Right lobe of liver (tissue), 6 donors: ENCODE measurements around the gene ATOH8. TPM values are rescaled to one million over a fixed set of nuclear protein-coding genes. Genes with fewer than 3 reads are reported as not detected.
"Not testable (repeated sequence)": the region's sequence is repeated elsewhere in the genome, so short reads cannot be mapped to it uniquely, and the experiment has no call there.

ENCODE experiments used
- ATAC-seq, 4 donors: fragments of 200-7000 bp; cut with Tn5 transposase; one replicate each; pipeline ENCODE4 v1.9.1; 2020; ENCODE audit warnings: mild to moderate bottlenecking in 4 of 4, moderate library complexity in 4 of 4
- DNase-seq, 3 donors: peaks; one replicate each; pipeline ENCODE4 v3.0.0-alpha.2; 2020
- H3K27ac ChIP-seq, 3 donors: fragments of 200-600 bp; one replicate each; pipeline ENCODE4 v1.8.0; 2022
- H3K27me3 ChIP-seq, 2 donors: fragments of 200-600 bp; one replicate each; pipeline ENCODE4 v1.8.0; 2022
- H3K36me3 ChIP-seq, 4 donors: fragments of 200-600 bp; sonication (generic) in 1 of 4; one replicate each; pipeline versions ENCODE4 v1.5.1 to v1.8.0; 2017 to 2022; ENCODE audit warnings: control low read depth in 1 of 4
- H3K4me1 ChIP-seq, 4 donors: fragments of 200-600 bp; sonication (generic) in 1 of 4; one replicate each; pipeline versions ENCODE4 v1.5.1 to v1.8.0; 2017 to 2022; ENCODE audit warnings: control low read depth in 1 of 4
- H3K4me3 ChIP-seq, 3 donors: fragments of 200-600 bp; one replicate each; pipeline ENCODE4 v1.8.0; 2022
- H3K9me3 ChIP-seq, 4 donors: fragments of 200-600 bp; sonication (generic) in 1 of 4; one replicate each; pipeline versions ENCODE4 v1.5.1 to v1.8.0; 2017 to 2022; ENCODE audit warnings: control low read depth in 1 of 4
- CTCF ChIP-seq, 4 donors: fragments of 200-600 bp in 3 of 4; fragments of 450-650 bp in 1 of 4; IDR thresholded peaks; one replicate each; pipeline versions ENCODE4 v1.5.1 to v1.8.0; 2016 to 2022; ENCODE audit warnings: antibody characterized with exemption in 4 of 4, mild to moderate bottlenecking in 2 of 4
- POLR2A ChIP-seq: fragments of 450-650 bp; IDR thresholded peaks from one replicate; pipeline ENCODE4 v1.6.1; 2017; ENCODE audit warnings: antibody characterized with exemption, mild to moderate bottlenecking
- WGBS: methylation state at CpG from one replicate; pipeline ENCODE4 v1.1.6; 2018; ENCODE audit warnings: low coverage, low lambda C conversion rate; ENCODE audit not compliant: insufficient coverage; ENCODE audit errors: missing lambda C conversion rate; 5-methylcytosine and 5-hydroxymethylcytosine counted together
- intact Hi-C, 2 donors: fragments of 100-400 bp; cut with DNase I; formaldehyde crosslinking; loops; one replicate each; pipeline versions ENCODE4 v1.11.2 to v1.14.1; 2022
- total RNA-seq, 6 experiments: library from RNA; depleted of rRNA in 2 of 6; stranded (reverse); fragments of >200 nt in 2 of 6; fragmentation: NEBNext Ultra II Directional in 3 of 6; extraction: Animal tissue kit (Norgen Biotek cat#: 25700) in 3 of 6; gene quantifications; one replicate each; pipeline versions ENCODE4 v1.1.0 to v1.2.4, GENCODE V29; 2016 to 2023
- donor health status: DM: no; HTN: yes; CAD: no.
- donor health status: DM: no; HTN: no; CAD: no.
- donor health status: DM: no; HTN: no; CAD: no.
- donor health status: DM: no; HTN: yes; CAD: no.
- donor health status: DM: no; HTN: yes; CAD: no.

Gene ATOH8
- total RNA-seq, 6 experiments from 2014 or later: 5.3 to 78.0 (median 46.2) TPM

GRCh38 chr2:85712849-85713612, 40.8 kb upstream of the ATOH8 start:
- Histone ChIP-seq H3K27ac (peak overlapping the region; percentile 75 to 98 (median 90)), H3K4me3 (no peak overlapping the region), H3K4me1 (peaks cover 0 to 49% (median 23%) of the 10 kb centered on the region in 4 donors), H3K27me3 (no peaks in the 10 kb centered on the region), H3K36me3 (no peaks in the 10 kb centered on the region), H3K9me3 (no peaks in the 10 kb centered on the region)
- no peak for TF ChIP-seq CTCF (IDR thresholded peaks at IDR 0.05)
- TF ChIP-seq POLR2A: peak; percentile 59
- ATAC-seq: peak; percentile 90 to 96 (median 92)
- intact Hi-C loops: no loop called here
- DNase-seq: peak; percentile 90 to 96 (median 96)
- 33% methylated on average over 5 of the region's 9 CpGs for WGBS

- peaks cover 0 to 41% (median 21%) of the 10 kb centered on the region in 4 donors for H3K4me1 ChIP-seq
- intact Hi-C loops: no loop called here
Measured at GRCh38 chr2:85713836-85714235, 40.0 kb upstream of the ATOH8 start.

GRCh38 chr2:85714421-85714820, 39.4 kb upstream of the ATOH8 start:
- H3K4me3 ChIP-seq, H3K9me3 ChIP-seq, H3K27me3 ChIP-seq, ATAC-seq, H3K36me3 ChIP-seq, intact Hi-C loops: not testable (repeated sequence)
- DNase-seq: peak in 1 of 3 donors; percentile 25
- Histone ChIP-seq H3K4me1 (peaks cover 0 to 35% (median 19%) of the 10 kb centered on the region in 4 donors), H3K27ac (peak overlapping the region; percentile 75 to 93 (median 90))
- WGBS: 87% methylated on average over 7 of the region's 7 CpGs

More at GRCh38 chr2:85713836-85714235, 40.0 kb upstream of the ATOH8 start:
- no peak for DNase-seq
- no peak for TF ChIP-seq CTCF (IDR thresholded peaks at IDR 0.05)
- TF ChIP-seq POLR2A: no peak
- no peak for ATAC-seq
- Histone ChIP-seq H3K27ac (peak overlapping the region; percentile 75 to 93 (median 90)), H3K36me3 (no peaks in the 10 kb centered on the region), H3K4me3 (no peak overlapping the region), H3K9me3 (no peaks in the 10 kb centered on the region), H3K27me3 (no peaks in the 10 kb centered on the region)
- WGBS: 87% methylated on average over 4 of the region's 5 CpGs

GRCh38 chr2:85714841-85715240, 39.0 kb upstream of the ATOH8 start:
- intact Hi-C loops: no loop called here

More at GRCh38 chr2:85714841-85715240, 39.0 kb upstream of the ATOH8 start:
- DNase-seq: no peak
- WGBS: 74% methylated on average over 8 of the region's 8 CpGs
- Histone ChIP-seq H3K27me3 (no peaks in the 10 kb centered on the region), H3K36me3 (no peaks in the 10 kb centered on the region), H3K9me3 (no peaks in the 10 kb centered on the region), H3K4me1 (peaks cover 0 to 32% (median 17%) of the 10 kb centered on the region in 4 donors), H3K4me3 (no peak overlapping the region), H3K27ac (peak overlapping the region in 1 of 3 donors; percentile 93)
- ATAC-seq: no peak
- no peak for TF ChIP-seq CTCF (IDR thresholded peaks at IDR 0.05)
- no peak for TF ChIP-seq POLR2A
